ENCODE measurements around the gene ELAVL2.
"Not testable (repeated sequence)": the region's sequence is repeated elsewhere in the genome, so short reads cannot be mapped to it uniquely, and the experiment has no call there.

Gene ELAVL2

DNA sequence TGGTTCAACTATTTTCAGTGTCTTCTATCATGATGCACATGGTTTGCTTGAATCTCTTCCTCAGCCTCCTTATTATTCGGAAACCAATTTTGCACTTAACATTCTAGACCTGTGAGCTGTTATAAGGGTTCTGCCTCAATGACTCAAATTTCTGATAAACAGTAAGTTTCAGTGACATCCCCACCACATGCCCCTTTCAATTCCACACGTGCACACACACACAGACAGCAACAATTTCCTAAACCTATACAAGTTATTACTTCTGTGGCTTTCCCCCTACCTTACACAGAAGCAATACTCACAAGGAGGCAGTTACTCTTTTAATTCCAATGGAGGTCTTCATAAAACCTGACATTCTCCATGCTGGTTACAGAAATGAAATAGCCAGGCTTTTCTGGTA, 102.4 kb downstream of the ELAVL2 start:
- TF ChIP-seq, protein P1, sequence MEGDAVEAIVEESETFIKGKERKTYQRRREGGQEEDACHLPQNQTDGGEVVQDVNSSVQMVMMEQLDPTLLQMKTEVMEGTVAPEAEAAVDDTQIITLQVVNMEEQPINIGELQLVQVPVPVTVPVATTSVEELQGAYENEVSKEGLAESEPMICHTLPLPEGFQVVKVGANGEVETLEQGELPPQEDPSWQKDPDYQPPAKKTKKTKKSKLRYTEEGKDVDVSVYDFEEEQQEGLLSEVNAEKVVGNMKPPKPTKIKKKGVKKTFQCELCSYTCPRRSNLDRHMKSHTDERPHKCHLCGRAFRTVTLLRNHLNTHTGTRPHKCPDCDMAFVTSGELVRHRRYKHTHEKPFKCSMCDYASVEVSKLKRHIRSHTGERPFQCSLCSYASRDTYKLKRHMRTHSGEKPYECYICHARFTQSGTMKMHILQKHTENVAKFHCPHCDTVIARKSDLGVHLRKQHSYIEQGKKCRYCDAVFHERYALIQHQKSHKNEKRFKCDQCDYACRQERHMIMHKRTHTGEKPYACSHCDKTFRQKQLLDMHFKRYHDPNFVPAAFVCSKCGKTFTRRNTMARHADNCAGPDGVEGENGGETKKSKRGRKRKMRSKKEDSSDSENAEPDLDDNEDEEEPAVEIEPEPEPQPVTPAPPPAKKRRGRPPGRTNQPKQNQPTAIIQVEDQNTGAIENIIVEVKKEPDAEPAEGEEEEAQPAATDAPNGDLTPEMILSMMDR (IDR thresholded peaks at IDR 0.05; ENCODE audit: borderline replicate concordance, insufficient read depth, low read depth, low read length), result no peak

DNA sequence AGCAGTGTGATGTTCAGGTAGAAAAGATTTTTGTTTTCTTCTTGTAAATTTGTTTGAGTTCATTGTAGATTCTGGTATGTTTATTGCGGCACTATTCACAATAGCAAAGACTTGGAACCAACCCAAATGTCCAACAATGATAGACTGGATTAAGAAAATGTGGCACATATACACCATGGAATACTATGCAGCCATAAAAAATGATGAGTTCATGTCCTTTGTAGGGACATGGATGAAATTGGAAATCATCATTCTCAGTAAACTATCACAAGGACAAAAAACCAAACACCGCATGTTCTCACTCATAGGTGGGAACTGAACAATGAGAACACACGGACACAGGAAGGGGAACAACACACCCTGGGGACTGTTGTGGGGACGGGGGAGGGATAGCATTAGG, 103.0 kb downstream of the ELAVL2 start:
- H3K4me3 ChIP-seq (ENCODE audit: low read depth, low read length), result not testable (repeated sequence)

More for the DNA sequence above, 102.4 kb downstream of the ELAVL2 start:
- H3K4me3 ChIP-seq (ENCODE audit: low read depth, low read length), result no peak overlapping the region

DNA sequence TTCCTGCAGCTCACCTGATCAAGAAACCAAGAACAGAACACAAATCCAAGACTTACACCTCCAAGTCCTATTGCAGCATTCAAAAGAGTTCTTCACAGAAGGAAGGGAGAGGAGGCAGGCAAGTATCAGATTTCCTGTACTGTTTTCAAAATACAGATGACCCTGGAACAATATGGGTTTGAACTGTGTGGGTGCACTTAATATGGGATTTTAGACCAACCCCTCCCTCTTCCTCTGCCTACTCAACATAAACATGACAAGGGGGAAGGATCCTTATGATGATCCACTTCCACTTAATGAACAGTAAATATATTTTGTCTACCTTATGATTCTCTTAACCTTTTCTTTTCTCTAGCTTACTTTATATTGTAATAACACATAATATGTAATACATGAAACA, 104.6 kb downstream of the ELAVL2 start:
- H3K4me3 ChIP-seq (ENCODE audit: low read depth, low read length), result no peak overlapping the region
- TF ChIP-seq, protein P1 (IDR thresholded peaks at IDR 0.05; ENCODE audit: borderline replicate concordance, insufficient read depth, low read depth, low read length), result no peak

DNA sequence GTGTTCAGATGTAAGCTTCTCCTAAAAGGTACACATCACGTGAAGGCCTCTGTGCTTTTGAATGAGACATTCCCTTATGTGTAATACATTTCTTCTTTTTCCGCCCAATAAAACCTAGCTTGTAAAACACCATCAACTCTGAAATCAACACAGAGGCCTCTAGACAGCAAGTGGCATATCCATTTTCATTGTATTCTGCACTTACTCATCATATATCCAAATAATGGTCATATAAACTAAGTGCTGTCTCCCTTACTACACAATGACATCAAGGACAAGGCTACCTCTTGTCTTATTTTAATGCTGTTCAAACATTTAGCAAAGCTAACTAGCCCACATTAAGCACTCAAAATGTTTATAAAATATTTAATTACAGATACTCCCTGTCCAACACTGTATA, 108.5 kb downstream of the ELAVL2 start:
- H3K4me3 ChIP-seq (ENCODE audit: low read depth, low read length), result no peak overlapping the region
- TF ChIP-seq, protein P1 (IDR thresholded peaks at IDR 0.05; ENCODE audit: borderline replicate concordance, insufficient read depth, low read depth, low read length), result no peak

DNA sequence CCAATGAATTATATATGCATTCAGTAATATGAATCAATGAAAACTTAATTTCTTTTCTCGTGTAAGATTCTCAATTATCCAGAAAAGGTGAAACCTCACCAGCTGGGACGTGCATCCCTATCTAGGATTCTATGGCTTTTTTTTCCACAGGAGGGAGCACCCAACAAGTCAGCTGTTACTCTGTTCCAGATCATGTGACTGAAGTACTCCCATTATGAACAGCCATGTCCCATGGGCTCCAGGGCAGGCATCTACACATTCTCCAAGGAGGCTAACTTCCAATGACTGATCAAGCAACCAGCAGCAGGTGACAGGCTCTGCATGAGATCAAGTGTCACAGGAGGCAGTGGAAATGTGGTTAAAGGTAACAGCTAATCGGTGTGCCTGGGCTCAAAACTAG, 118.8 kb downstream of the ELAVL2 start:
- no peak overlapping the region for H3K4me3 ChIP-seq (ENCODE audit: low read depth, low read length)
- TF ChIP-seq, protein P1 (IDR thresholded peaks at IDR 0.05; ENCODE audit: borderline replicate concordance, insufficient read depth, low read depth, low read length), result no peak

DNA sequence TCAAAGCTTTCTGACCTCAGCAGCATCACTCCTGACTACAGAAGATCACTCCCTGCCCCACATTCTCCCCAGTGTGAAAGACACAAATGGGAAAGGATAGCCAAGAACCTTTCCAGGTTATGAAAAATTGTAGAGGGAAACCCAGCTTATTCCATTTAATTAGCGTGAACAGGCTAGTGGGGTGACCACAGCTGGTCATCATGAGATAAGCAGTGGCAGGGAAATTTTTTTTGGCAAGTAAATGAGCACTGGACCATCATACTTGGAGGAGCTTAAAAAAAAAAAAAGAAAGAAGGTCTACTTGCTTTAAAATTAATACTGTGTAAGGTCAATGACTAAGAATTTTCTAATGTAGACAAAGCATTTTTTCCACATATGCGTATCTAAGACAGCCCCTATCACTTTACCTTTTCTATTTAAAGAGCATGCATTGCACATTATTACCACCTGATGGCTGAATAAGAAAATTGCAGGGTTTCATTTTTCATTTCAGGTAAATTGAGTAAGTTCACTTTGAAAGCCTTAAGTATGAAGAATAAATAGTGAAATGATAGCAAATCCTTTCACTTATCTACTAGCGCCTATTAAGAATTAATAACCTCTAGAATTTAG, 123.6 kb downstream of the ELAVL2 start:
- TF ChIP-seq, protein P1 (IDR thresholded peaks at IDR 0.05; ENCODE audit: borderline replicate concordance, insufficient read depth, low read depth, low read length), result no peak
- no peak overlapping the region for H3K4me3 ChIP-seq (ENCODE audit: low read depth, low read length)

DNA sequence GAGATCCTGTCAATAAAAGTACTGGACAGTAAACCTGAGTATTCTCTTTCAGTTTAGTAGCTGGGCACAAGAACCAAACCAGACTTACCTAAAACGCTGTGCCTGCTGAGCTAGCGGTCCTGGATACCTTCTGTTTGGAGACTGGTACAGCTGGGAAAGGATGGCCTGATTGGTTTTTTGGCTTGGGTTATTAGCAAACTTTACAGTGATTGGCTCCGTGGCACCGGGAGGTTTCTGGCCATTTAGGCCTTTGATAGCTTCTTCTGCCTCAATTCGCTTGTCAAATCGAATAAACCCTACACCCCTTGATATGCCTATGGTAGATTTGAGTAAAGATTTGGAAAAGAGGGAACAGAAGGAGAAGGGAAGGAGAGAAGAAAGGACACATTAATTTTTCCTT, 124.7 kb downstream of the ELAVL2 start:
- no peak overlapping the region for H3K4me3 ChIP-seq (ENCODE audit: low read depth, low read length)
- TF ChIP-seq, protein P1 (IDR thresholded peaks at IDR 0.05; ENCODE audit: borderline replicate concordance, insufficient read depth, low read depth, low read length), result no peak

DNA sequence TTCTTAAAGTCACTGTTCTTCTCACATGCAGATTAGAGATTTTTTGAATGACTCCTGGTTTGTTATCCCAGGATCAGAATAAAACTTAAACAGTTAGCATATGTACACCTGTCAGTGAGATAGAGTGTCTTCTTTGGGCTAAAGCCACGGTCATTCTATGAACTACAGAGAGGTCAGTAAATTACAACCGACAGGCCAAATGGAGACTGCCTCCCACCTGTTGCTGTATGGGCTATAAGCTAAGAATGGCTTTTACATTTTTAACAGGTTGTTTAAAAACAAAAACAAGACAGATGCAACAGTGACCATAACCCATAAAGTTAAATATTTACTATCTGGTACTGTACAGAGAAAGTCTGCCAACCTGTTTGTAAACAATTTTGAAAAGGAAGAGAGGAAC, 125.7 kb downstream of the ELAVL2 start:
- TF ChIP-seq, protein P1 (IDR thresholded peaks at IDR 0.05; ENCODE audit: borderline replicate concordance, insufficient read depth, low read depth, low read length), result no peak

More for the DNA sequence above, 125.7 kb downstream of the ELAVL2 start:
- H3K4me3 ChIP-seq (ENCODE audit: low read depth, low read length), result no peak overlapping the region

All from GM12875 (cell line).